GM21390 (cell line): ENCODE data around the gene ZC3H12D.

Experiments
- ATAC-seq: cut with Tn5 transposase; IDR thresholded peaks from one replicate; pipeline ENCODE4 v1.9.1; 2021; ENCODE audit not compliant: unreplicated experiment

ZC3H12D gene

GRCh38 chr6:149414821-149415220 is 70.0 kb downstream of the ZC3H12D start:
- no peak for ATAC-seq

- no peak for ATAC-seq
These were observed 70.8 kb downstream of the ZC3H12D start for GRCh38 chr6:149414009-149414408.

GRCh38 chr6:149410557-149410956 is 74.3 kb downstream of the ZC3H12D start:
- ATAC-seq: no peak

GRCh38 chr6:149409617-149410016 is 75.2 kb downstream of the ZC3H12D start:
- no peak for ATAC-seq

- no peak for ATAC-seq
These were observed 78.7 kb downstream of the ZC3H12D start for GRCh38 chr6:149405823-149406765.

GRCh38 chr6:149403534-149403933 is 81.3 kb downstream of the ZC3H12D start:
- ATAC-seq: no peak

- ATAC-seq: no peak
These were observed 84.8 kb downstream of the ZC3H12D start, which contains the start of gene SUMO4 for GRCh38 chr6:149400050-149400449. Gene SUMO4 (plus strand): TSS chr6:149400262. CDS start chr6:149400392, 130 bp downstream.

GRCh38 chr6:149397384-149397783 is 87.4 kb downstream of the ZC3H12D start:
- ATAC-seq: no peak
